PFSK-1 (cell line): ENCODE data around the gene COA1.

Source experiments
- FOXP2 ChIP-seq: optimal IDR thresholded peaks from 2 replicates; pipeline ENCODE3; 2011; ENCODE audit warnings: borderline replicate concordance, control low read depth, inconsistent platforms; ENCODE audit not compliant: insufficient read depth; ENCODE audit errors: extremely low read length, extremely low read depth
- POLR2AphosphoS5 ChIP-seq: IDR thresholded peaks from 2 replicates; pipeline ENCODE4 v1.6.1; 2012; ENCODE audit warnings: low read depth, mild to moderate bottlenecking, control low read depth, low read length, moderate library complexity
- REST ChIP-seq, 2 experiments: IDR thresholded peaks; 2 replicates each; pipeline versions ENCODE4 v1.6.1 to v1.8.0; 2011 to 2012; ENCODE audit warnings: low read depth in 2 of 2, low read length in 2 of 2, control low read depth in 1 of 2, inconsistent platforms in 1 of 2, mild to moderate bottlenecking in 1 of 2, moderate library complexity in 1 of 2; ENCODE audit not compliant: insufficient read depth in 1 of 2
- SIN3A ChIP-seq: IDR thresholded peaks from 2 replicates; pipeline ENCODE4 v1.6.1; 2012; ENCODE audit warnings: mild to moderate bottlenecking, low read length, moderate library complexity, borderline replicate concordance; ENCODE audit not compliant: insufficient read depth
- TAF1 ChIP-seq: IDR thresholded peaks from 2 replicates; pipeline ENCODE4 v1.6.1; 2012; ENCODE audit warnings: low read length, control low read depth, borderline replicate concordance; ENCODE audit not compliant: insufficient read depth

COA1 gene

GRCh38 chr7:43630482-43630881 is 98.8 kb downstream of the COA1 start:
- TF ChIP-seq FOXP2 (no peak), SIN3A (no peak), TAF1 (no peak), POLR2AphosphoS5 (no peak), REST (IDR thresholded peaks at IDR 0.05; ENCODE audit: insufficient read depth in 1 of 2, low read depth in 2 of 2, low read length in 2 of 2) (no peak)

GRCh38 chr7:43629857-43630256 is 99.5 kb downstream of the COA1 start:
- TF ChIP-seq REST (IDR thresholded peaks at IDR 0.05; ENCODE audit: insufficient read depth in 1 of 2, low read depth in 2 of 2, low read length in 2 of 2) (no peak), FOXP2 (no peak), POLR2AphosphoS5 (no peak)

DNA sequence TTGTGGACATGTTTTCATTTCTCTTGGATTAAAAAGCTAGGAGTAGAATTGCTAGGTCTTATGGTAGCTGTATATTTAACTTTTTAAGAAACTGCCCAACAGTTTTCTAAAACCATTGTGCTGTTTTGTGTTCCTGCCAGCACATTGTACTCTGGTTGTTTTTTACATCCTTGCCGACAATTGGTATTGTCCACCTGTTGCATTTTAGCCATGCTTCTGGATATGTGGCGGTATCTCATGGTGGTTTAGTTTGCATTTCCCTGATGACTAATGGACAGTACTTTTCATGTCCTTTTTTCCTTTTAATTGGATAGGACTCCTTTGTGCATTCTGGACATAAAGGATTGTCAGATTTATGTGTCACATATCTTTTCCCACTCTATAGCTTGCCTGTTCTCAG is 100.9 kb downstream of the COA1 start:
- no peak for TF ChIP-seq REST (IDR thresholded peaks at IDR 0.05; ENCODE audit: insufficient read depth in 1 of 2, low read depth in 2 of 2, low read length in 2 of 2)
- TF ChIP-seq POLR2AphosphoS5, result no peak
- TF ChIP-seq FOXP2, result no peak
- TF ChIP-seq SIN3A, result no peak
- TF ChIP-seq TAF1, result no peak

DNA sequence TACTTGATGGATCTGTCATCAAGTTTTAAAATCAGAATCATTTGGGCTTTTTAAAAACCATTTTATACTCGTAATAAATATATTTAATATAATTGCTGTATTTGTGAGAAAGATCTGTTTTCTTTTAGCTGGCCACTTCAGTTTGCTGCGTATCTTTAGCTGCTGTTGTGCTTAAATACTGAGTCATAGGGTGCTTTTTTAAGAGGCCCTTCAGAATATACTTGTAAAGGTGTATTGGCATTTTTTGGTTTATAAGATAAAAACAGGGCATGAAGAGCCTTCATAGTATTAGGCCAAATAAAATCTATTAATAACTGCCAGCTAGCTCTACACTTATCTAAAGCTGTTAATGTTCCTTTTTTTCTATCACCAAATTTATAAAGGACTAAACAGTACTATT is 102.6 kb downstream of the COA1 start:
- TF ChIP-seq TAF1, result no peak

DNA sequence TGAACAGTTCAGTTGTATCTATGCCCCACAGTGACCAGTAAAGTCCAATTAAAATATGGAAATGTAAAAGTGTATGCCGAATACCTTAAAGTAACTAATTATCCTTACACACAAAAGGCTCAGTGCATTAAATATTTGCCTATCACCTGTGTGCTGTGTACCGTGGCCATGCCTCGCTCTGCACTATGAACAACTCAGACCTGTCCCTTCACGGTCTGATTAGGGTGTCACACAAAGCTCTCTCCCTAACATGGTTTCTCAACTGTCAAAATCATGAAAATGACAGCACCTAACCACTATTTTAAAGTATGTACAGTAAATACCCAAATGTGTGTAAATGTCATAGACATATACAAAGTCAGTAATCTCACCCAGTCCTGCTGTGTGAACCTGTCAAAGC is 103.3 kb downstream of the COA1 start:
- no peak for TF ChIP-seq FOXP2
- TF ChIP-seq REST (IDR thresholded peaks at IDR 0.05; ENCODE audit: insufficient read depth in 1 of 2, low read depth in 2 of 2, low read length in 2 of 2), result no peak
- no peak for TF ChIP-seq TAF1

DNA sequence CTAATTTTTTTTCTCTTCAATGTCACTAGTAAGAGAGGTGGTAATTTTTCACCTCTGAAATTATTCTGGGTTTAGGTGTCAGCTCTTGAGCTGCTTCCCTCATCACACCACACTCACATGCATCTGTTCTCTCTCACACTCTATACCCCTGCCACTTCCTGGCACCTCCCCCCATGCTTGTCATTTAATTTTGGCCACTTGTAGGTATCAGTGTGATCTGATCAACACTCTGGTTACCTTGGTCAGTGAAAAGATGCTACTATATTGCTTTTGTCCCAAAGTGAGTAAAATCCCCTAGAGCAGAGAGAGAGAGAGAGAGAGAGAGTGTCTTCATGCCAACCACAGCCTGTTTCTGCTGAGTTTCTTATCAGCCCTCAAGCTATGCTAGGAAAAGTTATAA is 103.9 kb downstream of the COA1 start:
- no peak for TF ChIP-seq SIN3A
- no peak for TF ChIP-seq TAF1
- no peak for TF ChIP-seq FOXP2
- TF ChIP-seq POLR2AphosphoS5, result no peak
- TF ChIP-seq REST (IDR thresholded peaks at IDR 0.05; ENCODE audit: insufficient read depth in 1 of 2, low read depth in 2 of 2, low read length in 2 of 2), result no peak
